ENCODE measurements around the gene PTCHD1. TPM values are rescaled to one million over a fixed set of nuclear protein-coding genes. Genes with fewer than 3 reads are reported as not detected.

PTCHD1 gene
- total RNA-seq, 2 donors from 2014 or later: not detected

GRCh38 chrX:23392195-23392594, 57.5 kb downstream of the PTCHD1 start:
- Mint-ChIP-seq H3K9me3 (no peaks in the 10 kb centered on the region), H3K36me3 (ENCODE audit: insufficient read depth in 2 of 2) (no peaks in the 10 kb centered on the region), H3K4me3 (no peak overlapping the region), H3K27ac (no peak overlapping the region), H3K27me3 (ENCODE audit: low read depth) (peaks cover 11% of the 10 kb centered on the region), H3K4me1 (ENCODE audit: low read depth) (no peaks in the 10 kb centered on the region)
- DNase-seq (no peak), ATAC-seq (replicated peaks in 1 of 2) (no peak)

GRCh38 chrX:23394421-23394820, 59.8 kb downstream of the PTCHD1 start:
- no peak for ATAC-seq (replicated peaks in 1 of 2)
- H3K27me3 Mint-ChIP-seq (ENCODE audit: low read depth): peaks cover 12% of the 10 kb centered on the region
- no peak for DNase-seq

DNA sequence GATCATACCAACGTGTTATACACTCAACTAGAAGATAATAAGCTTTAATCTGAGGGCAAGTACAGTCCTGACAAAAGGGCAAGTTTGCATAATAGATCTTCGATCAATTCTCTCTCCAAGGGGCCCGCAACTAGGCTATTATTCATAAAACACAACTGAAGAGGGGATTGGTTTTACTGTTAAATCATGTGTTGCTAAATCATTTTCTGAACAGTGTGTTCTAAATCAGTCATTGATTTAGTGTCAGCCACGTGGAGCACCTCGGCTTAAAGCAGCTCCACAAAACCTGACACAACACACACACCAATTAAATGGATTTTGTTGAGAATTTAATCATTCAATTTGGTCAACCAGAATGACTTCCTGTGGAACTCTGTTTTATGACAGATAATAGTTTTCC, 61.6 kb downstream of the PTCHD1 start:
- H3K9me3 Mint-ChIP-seq: no peaks in the 10 kb centered on the region
- DNase-seq (no peak), ATAC-seq (replicated peaks in 1 of 2) (no peak)
- no peaks in the 10 kb centered on the region for H3K36me3 Mint-ChIP-seq (ENCODE audit: insufficient read depth in 2 of 2)
- peaks cover 12% of the 10 kb centered on the region for H3K27me3 Mint-ChIP-seq (ENCODE audit: low read depth)
- no peak overlapping the region for H3K4me3 Mint-ChIP-seq
- H3K4me1 Mint-ChIP-seq (ENCODE audit: low read depth): no peaks in the 10 kb centered on the region
- no peak overlapping the region for H3K27ac Mint-ChIP-seq

More at GRCh38 chrX:23394421-23394820, 59.8 kb downstream of the PTCHD1 start:
- no peaks in the 10 kb centered on the region for H3K9me3 Mint-ChIP-seq
- H3K4me1 Mint-ChIP-seq (ENCODE audit: low read depth): no peaks in the 10 kb centered on the region
- H3K27ac Mint-ChIP-seq: no peak overlapping the region
- H3K36me3 Mint-ChIP-seq (ENCODE audit: insufficient read depth in 2 of 2): no peaks in the 10 kb centered on the region
- no peak overlapping the region for H3K4me3 Mint-ChIP-seq

DNA sequence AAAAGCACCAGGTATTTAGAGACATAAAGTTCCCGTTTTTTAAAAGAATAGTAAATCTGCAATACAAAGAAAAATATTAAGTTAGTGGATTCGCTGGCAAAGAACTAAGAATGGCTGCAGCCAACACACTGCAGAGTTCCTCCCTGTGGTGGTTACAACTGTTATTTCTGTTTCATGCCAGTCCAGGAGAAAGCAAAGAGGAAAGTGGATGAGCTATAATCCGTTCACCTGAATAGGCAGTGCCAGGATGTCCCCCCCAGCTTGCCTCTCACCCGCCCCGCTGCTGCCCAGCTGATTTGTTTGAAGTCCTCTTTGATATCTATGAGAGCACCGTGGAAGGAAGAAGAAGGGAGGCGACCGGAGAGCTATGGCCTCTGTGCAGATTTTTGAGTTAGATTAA, 63.9 kb downstream of the PTCHD1 start:
- DNase-seq (no peak), ATAC-seq (replicated peaks in 1 of 2) (no peak)
- Mint-ChIP-seq H3K27me3 (ENCODE audit: low read depth) (peaks cover 6% of the 10 kb centered on the region), H3K27ac (no peak overlapping the region), H3K4me1 (ENCODE audit: low read depth) (no peaks in the 10 kb centered on the region), H3K9me3 (no peaks in the 10 kb centered on the region), H3K4me3 (no peak overlapping the region), H3K36me3 (ENCODE audit: insufficient read depth in 2 of 2) (no peaks in the 10 kb centered on the region)

DNA sequence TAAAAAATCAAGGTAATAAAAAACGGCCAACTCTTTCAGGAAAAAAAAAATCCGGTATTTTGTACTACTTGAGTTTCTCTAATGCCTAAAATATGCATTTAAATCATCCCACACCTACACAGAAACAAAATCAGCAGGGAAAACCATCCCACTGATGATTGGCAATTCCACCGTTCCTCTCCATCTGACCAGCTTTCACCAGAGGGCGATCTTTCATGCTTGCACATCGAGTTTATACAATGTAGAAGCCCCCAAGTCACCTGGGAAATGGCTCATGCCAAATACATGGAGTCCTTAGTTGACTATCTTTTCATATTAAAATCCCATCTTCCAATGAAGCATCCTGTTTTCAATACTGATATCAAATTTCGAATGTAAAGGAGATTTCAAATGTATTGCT, 69.2 kb downstream of the PTCHD1 start:
- Mint-ChIP-seq H3K9me3 (no peaks in the 10 kb centered on the region), H3K27me3 (ENCODE audit: low read depth) (peaks cover 2% of the 10 kb centered on the region), H3K27ac (no peak overlapping the region), H3K36me3 (ENCODE audit: insufficient read depth in 2 of 2) (no peaks in the 10 kb centered on the region), H3K4me3 (no peak overlapping the region), H3K4me1 (ENCODE audit: low read depth) (no peaks in the 10 kb centered on the region)
- DNase-seq (no peak), ATAC-seq (replicated peaks in 1 of 2) (no peak)

- no peaks in the 10 kb centered on the region for H3K4me1 Mint-ChIP-seq (ENCODE audit: low read depth)
- H3K27ac Mint-ChIP-seq: no peak overlapping the region
- peaks cover 15 to 17% of the 10 kb centered on the region in 2 donors for H3K9me3 Mint-ChIP-seq
- no peaks in the 10 kb centered on the region for H3K27me3 Mint-ChIP-seq (ENCODE audit: low read depth)
- H3K4me3 Mint-ChIP-seq: no peak overlapping the region
- peaks cover 6% of the 10 kb centered on the region in 2 donors for H3K36me3 Mint-ChIP-seq (ENCODE audit: insufficient read depth in 2 of 2)
- DNase-seq (no peak), ATAC-seq (replicated peaks in 1 of 2) (no peak)
Measured at GRCh38 chrX:23422912-23423311, 88.3 kb downstream of the PTCHD1 start.

GRCh38 chrX:23434356-23434884, 99.8 kb downstream of the PTCHD1 start:
- Mint-ChIP-seq H3K4me3 (no peak overlapping the region), H3K27me3 (ENCODE audit: low read depth) (peaks cover 15% of the 10 kb centered on the region), H3K27ac (no peak overlapping the region), H3K4me1 (ENCODE audit: low read depth) (no peaks in the 10 kb centered on the region), H3K36me3 (ENCODE audit: insufficient read depth in 2 of 2) (peaks cover 0 to 2% of the 10 kb centered on the region in 2 donors), H3K9me3 (peaks cover 1 to 4% of the 10 kb centered on the region in 2 donors)
- ATAC-seq (replicated peaks in 1 of 2) (no peak), DNase-seq (no peak)

GRCh38 chrX:23435108-23435507, 100.5 kb downstream of the PTCHD1 start:
- Mint-ChIP-seq H3K9me3 (peaks cover 1 to 2% of the 10 kb centered on the region in 2 donors), H3K4me3 (no peak overlapping the region), H3K27ac (no peak overlapping the region), H3K4me1 (ENCODE audit: low read depth) (no peaks in the 10 kb centered on the region), H3K36me3 (ENCODE audit: insufficient read depth in 2 of 2) (no peaks in the 10 kb centered on the region), H3K27me3 (ENCODE audit: low read depth) (peaks cover 15% of the 10 kb centered on the region)
- no peak for ATAC-seq (replicated peaks in 1 of 2)
- no peak for DNase-seq

GRCh38 chrX:23435575-23435974, 100.9 kb downstream of the PTCHD1 start:
- no peak for DNase-seq
- no peak overlapping the region for H3K27ac Mint-ChIP-seq
- H3K4me1 Mint-ChIP-seq (ENCODE audit: low read depth): no peaks in the 10 kb centered on the region
- H3K27me3 Mint-ChIP-seq (ENCODE audit: low read depth): peaks cover 15% of the 10 kb centered on the region
- no peaks in the 10 kb centered on the region for H3K36me3 Mint-ChIP-seq (ENCODE audit: insufficient read depth in 2 of 2)
- H3K4me3 Mint-ChIP-seq: no peak overlapping the region
- peaks cover 1 to 2% of the 10 kb centered on the region in 2 donors for H3K9me3 Mint-ChIP-seq
- no peak for ATAC-seq (replicated peaks in 1 of 2)

GRCh38 chrX:23436875-23437274, 102.2 kb downstream of the PTCHD1 start:
- no peak overlapping the region for H3K4me3 Mint-ChIP-seq

DNA sequence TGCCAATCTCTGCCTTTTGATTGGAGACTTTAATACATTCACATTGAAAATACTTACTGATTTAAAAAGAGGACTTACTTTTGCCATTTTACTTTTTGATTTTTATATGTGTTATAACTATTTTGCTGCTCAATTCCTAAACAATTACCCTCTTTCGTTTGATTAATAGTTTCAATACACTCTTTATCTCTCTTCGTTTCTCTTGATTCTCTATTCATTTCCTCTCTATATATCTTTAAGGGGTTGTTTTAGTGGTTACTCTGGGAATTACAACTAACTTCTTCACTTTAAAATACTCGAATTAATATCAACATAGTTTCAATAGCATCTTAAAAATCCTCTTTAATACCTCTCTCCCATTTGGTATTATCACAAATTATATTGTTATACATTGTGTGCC, 116.6 kb downstream of the PTCHD1 start:
- Mint-ChIP-seq H3K4me1 (ENCODE audit: low read depth) (no peaks in the 10 kb centered on the region), H3K27ac (no peak overlapping the region), H3K4me3 (no peak overlapping the region), H3K9me3 (peaks cover 0 to 3% of the 10 kb centered on the region in 2 donors), H3K36me3 (ENCODE audit: insufficient read depth in 2 of 2) (no peaks in the 10 kb centered on the region), H3K27me3 (ENCODE audit: low read depth) (no peaks in the 10 kb centered on the region)
- no peak for DNase-seq
- ATAC-seq (replicated peaks in 1 of 2): no peak

More at GRCh38 chrX:23436875-23437274, 102.2 kb downstream of the PTCHD1 start:
- DNase-seq (no peak), ATAC-seq (replicated peaks in 1 of 2) (no peak)
- Mint-ChIP-seq H3K27me3 (ENCODE audit: low read depth) (peaks cover 15% of the 10 kb centered on the region), H3K27ac (no peak overlapping the region), H3K4me1 (ENCODE audit: low read depth) (no peaks in the 10 kb centered on the region), H3K9me3 (peaks cover 1 to 2% of the 10 kb centered on the region in 2 donors), H3K36me3 (ENCODE audit: insufficient read depth in 2 of 2) (no peaks in the 10 kb centered on the region)

Measured in activated T-cell treated with anti-CD3 and anti-CD28 coated beads, Interleukin-2, amount 50 U/mL, for 72 hours (primary cell).